HEK293T (cell line): ENCODE measurements around the gene TJP3.

Experiments used
- ARNT ChIP-seq: fragments of 450-650 bp; IDR thresholded peaks from 2 replicates; pipeline ENCODE4 v1.6.1; 2017; ENCODE audit warnings: mild to moderate bottlenecking
- BHLHE40 ChIP-seq: fragments of 450-650 bp; IDR thresholded peaks from 2 replicates; pipeline ENCODE4 v1.6.1; 2016; ENCODE audit warnings: mild to moderate bottlenecking, moderate library complexity, borderline replicate concordance
- ELF4 ChIP-seq: fragments of 450-650 bp; IDR thresholded peaks from 2 replicates; pipeline ENCODE4 v1.6.1; 2017; ENCODE audit warnings: antibody characterized with exemption
- FOXA1 ChIP-seq: fragments of 450-650 bp; IDR thresholded peaks from 2 replicates; pipeline ENCODE4 v1.6.1; 2016; ENCODE audit warnings: mild to moderate bottlenecking
- FOXK2 ChIP-seq: fragments of 450-650 bp; IDR thresholded peaks from 2 replicates; pipeline ENCODE4 v1.6.1; 2016; ENCODE audit warnings: mild to moderate bottlenecking
- FOXM1 ChIP-seq: fragments of 450-650 bp; IDR thresholded peaks from 2 replicates; pipeline ENCODE4 v1.6.1; 2017; ENCODE audit warnings: mild to moderate bottlenecking, borderline replicate concordance
- HDGF ChIP-seq: fragments of 450-650 bp; IDR thresholded peaks from 2 replicates; pipeline ENCODE4 v1.6.1; 2017; ENCODE audit warnings: antibody characterized with exemption, borderline replicate concordance
- NFRKB ChIP-seq: fragments of 450-650 bp; IDR thresholded peaks from 2 replicates; pipeline ENCODE4 v1.6.1; 2016; ENCODE audit warnings: mild to moderate bottlenecking, moderate library complexity
- PKNOX1 ChIP-seq: fragments of 450-650 bp; IDR thresholded peaks from 2 replicates; pipeline ENCODE4 v1.6.1; 2016
- SP1 ChIP-seq: fragments of 450-650 bp; IDR thresholded peaks from 2 replicates; pipeline ENCODE4 v1.6.1; 2017
- SUZ12 ChIP-seq: fragments of 450-650 bp; IDR thresholded peaks from 2 replicates; pipeline ENCODE4 v1.6.1; 2016; ENCODE audit warnings: mild to moderate bottlenecking
- TARDBP ChIP-seq: fragments of 450-650 bp; IDR thresholded peaks from 2 replicates; pipeline ENCODE4 v1.6.1; 2016
- ZNF384 ChIP-seq: fragments of 450-650 bp; IDR thresholded peaks from 2 replicates; pipeline ENCODE4 v1.6.1; 2016

- TF ChIP-seq NFRKB = no peak
- no peak for TF ChIP-seq ZNF384
- no peak for TF ChIP-seq SP1
- TF ChIP-seq BHLHE40 = no peak
- no peak for TF ChIP-seq HDGF
- no peak for TF ChIP-seq FOXK2
- no peak for TF ChIP-seq FOXM1
- TF ChIP-seq SUZ12 = no peak
- no peak for TF ChIP-seq ELF4
- no peak for TF ChIP-seq PKNOX1
- no peak for TF ChIP-seq FOXA1
- no peak for TF ChIP-seq ARNT
- TF ChIP-seq TARDBP = no peak
These were observed 74.7 kb downstream of the TJP3 start for GRCh38 chr19:3782903-3783302.
